Liver (tissue), 9 donors: ENCODE results near the gene UNC13C. TPM values are rescaled to one million over a fixed set of nuclear protein-coding genes. Genes with fewer than 3 reads are reported as not detected.

Experiments used
- DNase-seq: peaks from one replicate; pipeline ENCODE4 v3.0.0-alpha.2; 2017; ENCODE audit warnings: low spot score
- H3K27ac ChIP-seq, 2 donors: one replicate each; pipeline ENCODE4 v1.7.0; 2013; ENCODE audit warnings: inconsistent platforms in 2 of 2, low read length in 2 of 2, control low read depth in 1 of 2, low read depth in 1 of 2, mild to moderate bottlenecking in 1 of 2
- H3K27me3 ChIP-seq, 4 donors: one replicate each; pipeline versions ENCODE4 v1.6.1 to v1.7.0; 2013; ENCODE audit warnings: low read length in 3 of 4, inconsistent platforms in 1 of 4, mild to moderate bottlenecking in 1 of 4, moderate library complexity in 1 of 4; ENCODE audit not compliant: control insufficient read depth in 4 of 4, insufficient read depth in 4 of 4
- H3K36me3 ChIP-seq, 4 donors: one replicate each; pipeline versions ENCODE4 v1.6.1 to v1.7.0; 2013; ENCODE audit warnings: low read length in 3 of 4, mild to moderate bottlenecking in 3 of 4, low read depth in 1 of 4, moderate library complexity in 1 of 4; ENCODE audit not compliant: control insufficient read depth in 4 of 4, insufficient read depth in 3 of 4
- H3K4me1 ChIP-seq, 4 donors: one replicate each; pipeline versions ENCODE4 v1.6.1 to v1.7.0; 2013; ENCODE audit warnings: low read length in 3 of 4, mild to moderate bottlenecking in 3 of 4, moderate library complexity in 1 of 4; ENCODE audit not compliant: control insufficient read depth in 4 of 4, insufficient read depth in 4 of 4
- H3K4me3 ChIP-seq, 3 donors: one replicate each; pipeline versions ENCODE4 v1.6.1 to v1.7.0; 2013; ENCODE audit warnings: low read length in 3 of 3, control low read depth in 1 of 3, low read depth in 1 of 3, mild to moderate bottlenecking in 1 of 3
- H3K9ac ChIP-seq, 2 donors: one replicate each; pipeline ENCODE4 v1.7.0; 2013; ENCODE audit warnings: low read length in 2 of 2, mild to moderate bottlenecking in 2 of 2, moderate library complexity in 2 of 2, control low read depth in 1 of 2, low read depth in 1 of 2
- H3K9me3 ChIP-seq, 4 donors: one replicate each; pipeline versions ENCODE4 v1.6.1 to v1.7.0; 2013; ENCODE audit warnings: low read length in 3 of 4; ENCODE audit not compliant: control insufficient read depth in 4 of 4
- CTCF ChIP-seq: fragments of 150-350 bp; IDR thresholded peaks from 2 replicates; pipeline ENCODE4 v1.5.1; 2017; ENCODE audit warnings: improper control_type of control experiment, low read depth, low read length; ENCODE audit not compliant: missing input control
- FOXA1 ChIP-seq: IDR thresholded peaks from 2 replicates; pipeline ENCODE4 v1.6.1; 2016; ENCODE audit warnings: antibody characterized with exemption
- GABPA ChIP-seq, 2 donors: IDR thresholded peaks in 1 of 2; conservative IDR thresholded peaks in 1 of 2; 2 replicates each; pipeline ENCODE4 v1.6.1; 2016; ENCODE audit warnings: antibody characterized with exemption in 2 of 2, mild to moderate bottlenecking in 1 of 2, moderate library complexity in 1 of 2
- HNF4A ChIP-seq, 2 donors: conservative IDR thresholded peaks; 2 replicates each; pipeline ENCODE4 v1.6.1; 2016; ENCODE audit warnings: antibody characterized with exemption in 2 of 2, mild to moderate bottlenecking in 2 of 2
- HNF4G ChIP-seq: IDR thresholded peaks from 2 replicates; pipeline ENCODE4 v1.6.1; 2016; ENCODE audit warnings: antibody characterized with exemption
- NR2F2 ChIP-seq: IDR thresholded peaks from 2 replicates; pipeline ENCODE4 v1.6.1; 2016; ENCODE audit warnings: antibody characterized with exemption
- RAD21 ChIP-seq, 2 donors: IDR thresholded peaks; 2 replicates each; pipeline ENCODE4 v1.6.1; 2016; ENCODE audit warnings: antibody characterized with exemption in 2 of 2, mild to moderate bottlenecking in 2 of 2
- RXRA ChIP-seq, 2 donors: IDR thresholded peaks; 2 replicates each; pipeline ENCODE4 v1.6.1; 2017 to 2018; ENCODE audit warnings: antibody characterized with exemption in 2 of 2, mild to moderate bottlenecking in 1 of 2
- SP1 ChIP-seq: IDR thresholded peaks from 2 replicates; pipeline ENCODE4 v1.6.1; 2018; ENCODE audit warnings: antibody characterized with exemption, mild to moderate bottlenecking
- TAF1 ChIP-seq: conservative IDR thresholded peaks from 2 replicates; pipeline ENCODE4 v1.6.1; 2016; ENCODE audit warnings: antibody characterized with exemption, mild to moderate bottlenecking
- YY1 ChIP-seq: IDR thresholded peaks from 2 replicates; pipeline ENCODE4 v1.6.1; 2016; ENCODE audit warnings: antibody characterized with exemption, mild to moderate bottlenecking
- ZBTB33 ChIP-seq: IDR thresholded peaks from 2 replicates; pipeline ENCODE4 v1.6.1; 2016; ENCODE audit warnings: antibody characterized with exemption
- WGBS: extraction: QIAGEN DNeasy Blood & Tissue Kit; methylation state at CpG from one replicate; pipeline ENCODE4 v1.1.7; 2013; 5-methylcytosine and 5-hydroxymethylcytosine counted together
- polyA plus RNA-seq, 2 donors: library from polyadenylated mRNA; stranded (reverse) in 1 of 2; unstranded in 1 of 2; fragments of 200-250 nt in 1 of 2; fragments of >200 nt in 1 of 2; fragmentation: Nextera tagmentation in 1 of 2; extraction: Ambion mirVana in 1 of 2; gene quantifications; one replicate each; pipeline versions ENCODE4 v1.2.1 to v1.2.3, GENCODE V29; 2013 to 2015
- total RNA-seq, 2 donors: library from RNA; depleted of rRNA; stranded (reverse); fragments of >200 nt; gene quantifications; one replicate each; pipeline ENCODE4 v1.2.3, GENCODE V29; 2014
- donor health status: healthy.
- donor health status: healthy.
- donor health status: healthy.
- donor health status: healthy.
- donor health status: healthy.

Gene UNC13C
- total and polyA plus RNA-seq, 4 donors, result 0.19 TPM; not detected in 3

GRCh38 chr15:54187325-54187724, 209.1 kb downstream of the UNC13C start (continued):
- TF ChIP-seq CTCF (no peak), SP1 (no peak), GABPA (IDR thresholded peaks at IDR 0.05 in 1 of 2, conservative IDR thresholded peaks at IDR 0.05 in 1 of 2) (no peak), NR2F2 (no peak), YY1 (no peak), RAD21 (IDR thresholded peaks at IDR 0.05) (no peak), HNF4G (no peak), RXRA (IDR thresholded peaks at IDR 0.05) (no peak)

- Histone ChIP-seq H3K4me1 (no peaks in the 10 kb centered on the region), H3K36me3 (no peaks in the 10 kb centered on the region), H3K9me3 (peaks cover 0 to 2% (median 0%) of the 10 kb centered on the region in 4 donors), H3K9ac (no peak overlapping the region), H3K27me3 (no peaks in the 10 kb centered on the region), H3K4me3 (no peak overlapping the region), H3K27ac (no peak overlapping the region)
- no peak for TF ChIP-seq RAD21 (IDR thresholded peaks at IDR 0.05)
- WGBS, result 68% methylated on average over 1 of the region's 1 CpG
- DNase-seq, result no peak
Measured at GRCh38 chr15:54197995-54198394, 219.8 kb downstream of the UNC13C start.

- DNase-seq, result no peak
- H3K27ac ChIP-seq, result no peak overlapping the region
- 85% methylated on average over 7 of the region's 7 CpGs for WGBS
- H3K9me3 ChIP-seq, result no peaks in the 10 kb centered on the region
- H3K4me3 ChIP-seq, result no peak overlapping the region
- H3K27me3 ChIP-seq, result no peaks in the 10 kb centered on the region
- no peak overlapping the region for H3K9ac ChIP-seq
- H3K4me1 ChIP-seq, result no peaks in the 10 kb centered on the region
- TF ChIP-seq CTCF, result no peak
- no peak for TF ChIP-seq TAF1
- TF ChIP-seq FOXA1, result no peak
- no peak for TF ChIP-seq SP1
- TF ChIP-seq YY1, result no peak
- TF ChIP-seq NR2F2, result no peak
- no peak for TF ChIP-seq ZBTB33
- no peak for TF ChIP-seq HNF4A (conservative IDR thresholded peaks at IDR 0.05)
- no peaks in the 10 kb centered on the region for H3K36me3 ChIP-seq
Measured at GRCh38 chr15:54206586-54207321, 228.5 kb downstream of the UNC13C start.
